A549 (cell line): ENCODE results near the gene NEK4. TPM values are rescaled to one million over a fixed set of nuclear protein-coding genes. Genes with fewer than 3 reads are reported as not detected.
"Not testable (repeated sequence)": the region's sequence is repeated elsewhere in the genome, so short reads cannot be mapped to it uniquely, and the experiment has no call there.

ENCODE experiments used
- ATAC-seq, 2 experiments: fragments of 200-7000 bp in 1 of 2; fragments of >200 bp in 1 of 2; cut with Nextera tagmentation in 1 of 2; cut with Tn5 transposase in 1 of 2; 3 replicates each; pipeline versions ENCODE4 v1.8.0 to v1.9.1; 2018 to 2020; ENCODE audit warnings: mild to moderate bottlenecking in 1 of 2, moderate library complexity in 1 of 2
- CTCF ChIA-PET: fragments of 300-600 bp; sonication (Branson Sonifier 250); formaldehyde crosslinking; extraction: SDS; loops from one replicate; lab custom pipeline; 2021; ENCODE audit warnings: antibody characterized with exemption, inconsistent platforms; lab: Yijun Ruan, JAX
- POLR2A ChIA-PET: fragments of 350-600 bp; formaldehyde crosslinking; extraction: SDS; loops from one replicate; lab custom pipeline; 2021; ENCODE audit warnings: antibody characterized with exemption, inconsistent platforms; lab: Yijun Ruan, JAX
- DNase-seq, 2 experiments: peaks; one replicate each; pipeline versions ENCODE4 v3.0.0 to v3.0.0-alpha.2; 2011 to 2016; ENCODE audit warnings: low read depth in 1 of 2, low spot score in 1 of 2
- FAIRE-seq: peaks from 2 replicates; lab custom pipeline; 2011; peaks lifted over from hg19 to GRCh38; lab: Jason Lieb, UNC
- H3K27ac ChIP-seq, 2 experiments: fragments of >200 bp; sonication (Bioruptor Twin); formaldehyde crosslinking; 3 replicates each; pipeline ENCODE4 v1.5.1; 2016 to 2017
- H3K4me1 ChIP-seq: fragments of >200 bp; sonication (Bioruptor Twin); formaldehyde crosslinking; 3 replicates; pipeline ENCODE4 v1.6.1; 2016
- H3K4me2 ChIP-seq: fragments of >200 bp; sonication (Bioruptor Twin); formaldehyde crosslinking; 3 replicates; pipeline ENCODE4 v1.6.1; 2016
- H3K4me3 ChIP-seq: fragments of >200 bp; sonication (Bioruptor Twin); formaldehyde crosslinking; 3 replicates; pipeline ENCODE4 v1.5.1; 2016
- H3K9me3 ChIP-seq: fragments of >200 bp; sonication (Bioruptor Twin); formaldehyde crosslinking; 3 replicates; pipeline ENCODE4 v1.6.1; 2016
- CBX8 ChIP-seq: fragments of 200-600 bp; sonication (generic); IDR thresholded peaks from 2 replicates; pipeline ENCODE4 v1.6.1; 2016
- ESRRA ChIP-seq: fragments of 150-350 bp; IDR thresholded peaks from 2 replicates; pipeline ENCODE4 v1.6.1; 2014; ENCODE audit warnings: mild to moderate bottlenecking, low read length, borderline replicate concordance
- FOSB ChIP-seq: fragments of 250-450 bp; sonication (Bioruptor Pico); IDR thresholded peaks from 2 replicates; pipeline ENCODE4 v1.5.0; 2020; ENCODE audit warnings: mild to moderate bottlenecking, moderate library complexity
- HEYL ChIP-seq: fragments of 250-450 bp; sonication (Bioruptor Pico); IDR thresholded peaks from 2 replicates; pipeline ENCODE4 v1.8.0; 2021; ENCODE audit warnings: mild to moderate bottlenecking, moderate library complexity
- HOXB5 ChIP-seq: fragments of 250-450 bp; sonication (Bioruptor Pico); IDR thresholded peaks from 2 replicates; pipeline ENCODE4 v1.5.0; 2020; ENCODE audit warnings: mild to moderate bottlenecking, moderate library complexity
- MAZ ChIP-seq: fragments of 150-350 bp; IDR thresholded peaks from 2 replicates; pipeline ENCODE4 v1.6.1; 2014; ENCODE audit warnings: antibody characterized with exemption, low read depth, low read length, borderline replicate concordance
- NPAS2 ChIP-seq: fragments of 250-450 bp; sonication (Bioruptor Pico); IDR thresholded peaks from 2 replicates; pipeline ENCODE4 v1.8.0; 2022; ENCODE audit warnings: mild to moderate bottlenecking, moderate library complexity, borderline replicate concordance
- NR3C1 ChIP-seq: fragments of >200 bp; sonication (Bioruptor Twin); formaldehyde crosslinking; IDR thresholded peaks from 3 replicates; pipeline ENCODE4 v1.6.1; 2017
- POLR2A ChIP-seq: IDR thresholded peaks from 2 replicates; pipeline ENCODE4 v1.6.1; 2012; ENCODE audit warnings: mild to moderate bottlenecking, low read length
- RFX5 ChIP-seq: fragments of 450-650 bp; IDR thresholded peaks from 2 replicates; pipeline ENCODE4 v1.7.1; 2014; ENCODE audit warnings: antibody characterized with exemption, mild to moderate bottlenecking, moderate library complexity
- RNF2 ChIP-seq: fragments of 200-600 bp; sonication (generic); IDR thresholded peaks from 2 replicates; pipeline ENCODE4 v1.6.1; 2016; ENCODE audit warnings: low read depth, mild to moderate bottlenecking, antibody characterized with exemption, moderate library complexity, borderline replicate concordance
- TFCP2L1 ChIP-seq: fragments of 250-450 bp; sonication (Bioruptor Pico); IDR thresholded peaks from 2 replicates; pipeline ENCODE4 v1.5.0; 2021; ENCODE audit warnings: mild to moderate bottlenecking
- ZFP36 ChIP-seq: fragments of 450-650 bp; IDR thresholded peaks from 2 replicates; pipeline ENCODE4 v1.6.1; 2014; ENCODE audit warnings: borderline replicate concordance; ENCODE audit not compliant: partially characterized antibody
- WGBS: methylation state at CpG from one replicate; pipeline ENCODE4 v1.1.6; 2017; ENCODE audit errors: missing lambda C conversion rate; 5-methylcytosine and 5-hydroxymethylcytosine counted together
- polyA plus RNA-seq, 4 experiments: library from polyadenylated mRNA; depleted of rRNA in 3 of 4; stranded (reverse); fragments of >200 nt; fragmentation: RNase III in 1 of 4; extraction: RNeasy Plus Mini Kit Qiagen cat#74134 plus additional on column Dnase treatment in 1 of 4; gene quantifications; 2 replicates in 3 of 4; 3 replicates in 1 of 4; pipeline ENCODE4 v1.2.3, GENCODE V29; 2011 to 2017
- TF ChIP-seq, protein P1 (sequence below): fragments of 450-650 bp; IDR thresholded peaks from 2 replicates; pipeline ENCODE4 v1.6.1; 2014; ENCODE audit warnings: antibody characterized with exemption

The NEK4 gene
- polyA plus RNA-seq, 2 of the 4 experiments (the other 2 are of a cell fraction), result 12.1 to 19.4 TPM

DNA sequence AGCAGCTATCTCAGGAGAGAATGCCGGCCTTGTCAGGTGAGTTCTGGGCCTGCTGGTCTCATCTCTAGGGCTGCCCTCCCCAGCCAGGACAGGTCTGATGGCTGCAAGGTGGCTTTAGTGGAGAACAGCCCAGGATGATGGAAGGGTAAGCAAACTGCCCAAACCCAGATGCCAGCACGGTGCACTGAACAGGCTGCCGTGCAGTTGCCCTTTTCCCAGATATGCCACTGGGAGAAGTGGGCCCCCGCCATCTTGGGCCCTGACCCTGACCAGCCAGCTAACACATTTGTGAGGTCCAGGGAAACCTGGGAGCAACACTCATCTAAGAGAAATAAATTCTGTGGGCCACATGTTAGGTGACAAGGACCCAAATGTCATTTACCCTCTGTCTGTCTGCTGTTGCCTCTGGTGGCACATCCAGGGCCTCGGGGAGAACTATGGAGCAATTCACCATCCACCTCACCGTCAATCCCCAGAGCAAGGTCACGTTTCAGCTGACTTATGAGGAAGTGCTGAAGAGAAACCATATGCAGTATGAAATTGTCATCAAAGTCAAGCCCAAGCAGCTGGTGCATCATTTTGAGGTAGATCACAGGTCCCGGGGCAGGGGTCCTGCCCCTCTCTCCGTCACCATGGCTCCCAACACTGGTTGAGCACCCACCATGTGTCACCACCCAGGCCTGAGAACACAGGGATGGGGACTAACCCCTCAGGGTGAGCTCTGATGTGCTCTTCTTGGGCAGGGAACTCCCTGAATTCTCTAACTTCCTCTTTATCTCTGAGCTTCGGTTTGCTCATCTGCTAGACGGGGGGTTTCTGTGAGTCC is 8.5 kb upstream of the NEK4 start:
- 48% methylated on average over 9 of the region's 11 CpGs for WGBS
- Histone ChIP-seq H3K4me3 (no peak overlapping the region), H3K4me2 (no peak overlapping the region), H3K9me3 (no peaks in the 10 kb centered on the region), H3K4me1 (no peaks in the 10 kb centered on the region), H3K27ac (no peak overlapping the region)
- no peak for ATAC-seq
- no peak for TF ChIP-seq NR3C1
- no peak for TF ChIP-seq TFCP2L1 (CRISPR knock-in tag)
- no peak for TF ChIP-seq POLR2A
- ChIA-PET CTCF (interaction anchor here (1.0 to 1.2 kb wide), 2 partner anchors 8 to 11 kb away, joined by 3 read pairs; no protein-coding TSS in a partner anchor), POLR2A (interaction anchor here (1.2 kb wide), 1 partner anchor 8 kb away, joined by 3 read pairs; the partner anchor contains the start of gene NEK4)
- no peak for FAIRE-seq
- DNase-seq, result no peak

DNA sequence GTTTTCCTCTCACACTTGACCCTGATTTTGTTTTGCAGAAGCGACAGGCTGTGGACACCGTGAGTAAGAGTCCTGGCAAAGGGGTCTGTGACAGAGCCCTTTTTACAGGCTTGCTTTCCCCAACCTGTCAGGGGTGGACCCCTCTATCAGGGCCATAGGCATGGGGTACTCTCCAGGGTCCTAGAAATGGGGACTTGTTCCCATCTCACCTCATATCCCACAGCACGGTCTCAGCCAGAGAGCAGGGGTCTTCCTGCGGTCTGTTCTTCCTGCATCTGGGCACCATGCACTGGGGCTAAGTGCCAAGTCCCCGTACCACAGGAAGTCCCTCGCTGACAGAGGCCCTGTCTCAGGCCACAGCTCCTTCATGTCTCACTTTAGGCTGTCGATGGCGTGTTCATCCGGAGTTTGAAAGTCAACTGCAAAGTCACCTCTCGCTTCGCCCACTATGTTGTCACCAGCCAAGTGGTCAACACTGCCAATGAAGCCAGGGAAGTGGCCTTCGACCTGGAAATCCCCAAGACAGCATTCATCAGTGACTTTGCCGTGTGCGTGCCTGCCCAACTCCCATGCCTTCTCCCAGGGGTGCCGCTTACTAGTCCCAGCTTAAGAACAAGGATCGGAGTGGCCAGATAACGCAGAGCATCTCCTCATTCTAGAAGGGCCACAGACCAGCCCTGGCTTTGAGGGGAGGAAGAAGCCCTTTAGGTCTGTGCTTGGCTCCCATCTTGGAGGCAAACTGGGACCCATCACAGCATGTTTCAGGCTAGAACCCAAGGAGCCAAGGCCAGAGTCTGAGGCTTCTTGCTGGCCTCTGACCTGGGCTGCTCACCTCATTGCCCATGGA is 7.4 kb upstream of the NEK4 start:
- CTCF ChIA-PET, result interaction anchor here (0.6 to 1.2 kb wide), 3 partner anchors 9 to 23 kb away, joined by 3 read pairs; no protein-coding TSS in a partner anchor
- no peak for FAIRE-seq

DNA sequence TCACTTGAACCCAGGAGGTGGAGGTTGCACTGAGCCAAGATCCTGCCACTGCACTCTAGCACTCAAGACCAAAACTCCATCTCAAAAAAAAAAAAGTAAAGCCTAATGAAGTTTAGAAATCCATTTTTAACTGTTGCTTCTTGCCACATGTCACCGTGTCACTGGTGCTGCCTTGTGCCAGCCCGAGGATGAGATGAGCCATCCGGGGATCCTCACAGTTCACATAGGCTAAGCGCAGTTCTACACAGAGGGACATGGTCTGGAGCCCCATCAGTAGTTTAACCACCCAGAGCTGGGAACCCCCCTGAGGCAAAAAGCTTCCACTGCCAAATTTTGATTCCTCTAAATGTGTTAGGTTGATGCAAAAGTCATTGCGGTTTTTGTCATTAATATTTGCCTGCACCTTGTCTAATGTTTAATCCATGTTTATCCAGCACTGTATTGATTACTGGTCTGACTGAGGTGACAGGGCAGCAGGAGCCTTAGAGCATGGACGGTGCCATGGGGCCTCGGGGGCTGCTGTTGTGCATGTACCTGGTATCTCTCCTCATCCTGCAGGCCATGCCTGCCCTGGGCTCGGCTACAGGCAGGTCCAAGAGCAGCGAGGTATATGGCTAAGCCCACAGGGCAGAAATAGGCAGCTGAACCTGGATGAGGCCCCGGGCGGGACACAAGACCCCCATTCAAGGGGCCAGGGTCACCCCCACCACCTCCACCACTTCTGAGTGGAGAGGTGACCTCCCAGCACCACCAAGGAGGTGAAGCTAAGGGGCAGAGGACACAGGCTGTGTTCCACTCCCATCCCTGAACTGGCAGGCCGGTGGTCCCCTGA is 6.6 kb upstream of the NEK4 start, which contains the start of gene ITIH1:
Gene ITIH1, plus strand, starts transcription at position 473 of the 832 bp plus-strand sequence. Its CDS starts 17 bp downstream, at position 490.
- ChIA-PET CTCF (interaction anchor here (0.6 kb wide), 1 partner anchor 22 kb away, joined by 3 read pairs; no protein-coding TSS in a partner anchor), POLR2A (no interaction called here)
- no peak for FAIRE-seq
- ATAC-seq, result no peak
- Histone ChIP-seq H3K9me3 (no peaks in the 10 kb centered on the region), H3K4me2 (no peak within 1 kb of the TSS), H3K4me3 (no peak within 1 kb of the TSS), H3K27ac (no peak within 1 kb of the TSS), H3K4me1 (no peaks in the 10 kb centered on the region)
- no peak for DNase-seq
- TF ChIP-seq ESRRA, result no peak
- no peak for TF ChIP-seq HEYL
- TF ChIP-seq, protein P1, sequence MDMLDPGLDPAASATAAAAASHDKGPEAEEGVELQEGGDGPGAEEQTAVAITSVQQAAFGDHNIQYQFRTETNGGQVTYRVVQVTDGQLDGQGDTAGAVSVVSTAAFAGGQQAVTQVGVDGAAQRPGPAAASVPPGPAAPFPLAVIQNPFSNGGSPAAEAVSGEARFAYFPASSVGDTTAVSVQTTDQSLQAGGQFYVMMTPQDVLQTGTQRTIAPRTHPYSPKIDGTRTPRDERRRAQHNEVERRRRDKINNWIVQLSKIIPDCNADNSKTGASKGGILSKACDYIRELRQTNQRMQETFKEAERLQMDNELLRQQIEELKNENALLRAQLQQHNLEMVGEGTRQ, result no peak
- no peak for TF ChIP-seq MAZ
- no peak for TF ChIP-seq RFX5
- TF ChIP-seq CBX8, result no peak
- TF ChIP-seq NPAS2 (CRISPR knock-in tag), result no peak
- WGBS, result 73% methylated on average over 10 of the region's 12 CpGs

More for the DNA sequence above, 7.4 kb upstream of the NEK4 start:
- WGBS, result 77% methylated on average over 12 of the region's 17 CpGs
- DNase-seq (no peak), ATAC-seq (no peak)
- H3K4me1 ChIP-seq, result no peaks in the 10 kb centered on the region
- H3K9me3 ChIP-seq, result no peaks in the 10 kb centered on the region
- no peak for TF ChIP-seq HOXB5 (CRISPR knock-in tag)
- no peak for TF ChIP-seq FOSB
- TF ChIP-seq RNF2, result no peak
- no peak for TF ChIP-seq ZFP36
- no peak for TF ChIP-seq NR3C1
- no peak overlapping the region for H3K4me3 ChIP-seq
- no peak overlapping the region for H3K27ac ChIP-seq
- H3K4me2 ChIP-seq, result no peak overlapping the region
- POLR2A ChIA-PET, result no interaction called here

DNA sequence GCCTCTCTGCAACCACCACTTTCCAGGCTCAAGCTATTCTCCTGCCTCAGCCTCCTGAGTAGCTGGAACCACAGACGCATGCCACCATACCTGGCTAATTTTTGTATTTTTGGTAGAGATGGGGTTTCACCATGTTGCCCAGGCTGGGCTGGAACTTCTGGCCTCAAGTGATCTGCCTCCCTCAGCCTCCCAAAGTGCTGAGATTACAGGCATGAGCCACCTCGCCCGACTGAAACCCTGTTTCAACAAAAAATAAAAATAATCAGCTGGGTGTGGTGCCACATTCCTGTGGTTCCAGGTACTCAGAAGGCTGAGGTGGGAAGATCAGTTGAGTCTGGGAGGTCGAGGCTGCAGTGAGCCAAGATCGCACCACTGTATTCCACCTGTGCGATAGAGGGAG is 5.7 kb upstream of the NEK4 start:
- H3K27ac ChIP-seq, POLR2A ChIA-PET, ATAC-seq, FAIRE-seq, H3K4me2 ChIP-seq, H3K4me1 ChIP-seq, CTCF ChIA-PET, H3K4me3 ChIP-seq, DNase-seq, H3K9me3 ChIP-seq: not testable (repeated sequence)
- 73% methylated on average over 6 of the region's 6 CpGs for WGBS
